GM12878 (cell line): Measurements from ENCODE around the gene ZSWIM7. TPM values are rescaled to one million over a fixed set of nuclear protein-coding genes. Genes with fewer than 3 reads are reported as not detected.

Experiments
- ATAC-seq: fragments of 200-7000 bp; cut with Tn5 transposase; 3 replicates; pipeline ENCODE4 v1.9.1; 2020; ENCODE audit warnings: mild to moderate bottlenecking, moderate library complexity
- BruUV-seq: library from RNA; stranded (reverse); fragments of 400-500 nt; replicated peaks from 2 replicates; lab custom pipeline; 2021; lab: Mats Ljungman, UMichigan
- CTCF ChIA-PET: fragments of 300-600 bp; sonication (Branson Sonifier 250); formaldehyde crosslinking; extraction: SDS; loops from one replicate; lab custom pipeline; 2021; ENCODE audit warnings: inconsistent platforms; lab: Yijun Ruan, JAX
- POLR2A ChIA-PET: fragments of 350-600 bp; formaldehyde crosslinking; extraction: SDS; loops from one replicate; lab custom pipeline; 2021; ENCODE audit warnings: inconsistent platforms; lab: Charles Lee
- RAD21 ChIA-PET: fragments of 300-600 bp; sonication (Branson Sonifier 250); formaldehyde crosslinking; loops from one replicate; lab custom pipeline; 2023; ENCODE audit warnings: antibody characterized with exemption; ENCODE audit not compliant: unreplicated experiment; lab: Charles Lee
- SMC1A ChIA-PET: fragments of 300-600 bp; sonication (Branson Sonifier 250); formaldehyde crosslinking; loops from one replicate; lab custom pipeline; 2023; ENCODE audit not compliant: unreplicated experiment, uncharacterized antibody; lab: Charles Lee
- DNase-seq: peaks from one replicate; pipeline ENCODE4 v3.0.0-alpha.2; 2011; ENCODE audit warnings: low read depth, low spot score
- FAIRE-seq: peaks from 3 replicates; lab custom pipeline; 2011; peaks lifted over from hg19 to GRCh38; lab: Jason Lieb, UNC
- H2AFZ ChIP-seq: 2 replicates; pipeline ENCODE4 v1.6.0; 2011; ENCODE audit warnings: low read depth, low read length, control low read depth; ENCODE audit not compliant: control insufficient read depth
- H3K27ac ChIP-seq: 2 replicates; pipeline ENCODE4 v1.5.1; 2011; ENCODE audit warnings: control low read depth; ENCODE audit not compliant: control insufficient read depth, insufficient read depth
- H3K27me3 ChIP-seq, 2 experiments: replicated peaks in 1 of 2; 2 replicates each; pipeline versions ENCODE4 v1.6.0 to v1.6.1; 2011; ENCODE audit warnings: low read length in 1 of 2; ENCODE audit not compliant: control insufficient read depth in 2 of 2, insufficient read depth in 2 of 2
- H3K36me3 ChIP-seq, 2 experiments: 2 replicates each; pipeline ENCODE4 v1.5.1; 2011; ENCODE audit warnings: low read length in 1 of 2; ENCODE audit not compliant: control insufficient read depth in 2 of 2, insufficient read depth in 2 of 2
- H3K4me1 ChIP-seq: 2 replicates; pipeline ENCODE4 v1.6.1; 2011; ENCODE audit warnings: mild to moderate bottlenecking, low read length, moderate library complexity, mixed read lengths; ENCODE audit not compliant: control insufficient read depth, insufficient read depth
- H3K4me2 ChIP-seq: 2 replicates; pipeline ENCODE4 v1.6.0; 2011; ENCODE audit warnings: control low read depth; ENCODE audit not compliant: control insufficient read depth, insufficient read depth
- H3K4me3 ChIP-seq: fragments of 200-600 bp; sonication (generic); 2 replicates; pipeline ENCODE4 v1.5.1; 2016
- H3K79me2 ChIP-seq: 2 replicates; pipeline ENCODE4 v1.6.0; 2011; ENCODE audit warnings: low read length; ENCODE audit not compliant: control insufficient read depth, insufficient read depth
- H3K9ac ChIP-seq: 2 replicates; pipeline ENCODE4 v1.8.0; 2011; ENCODE audit warnings: low read length, control low read depth, mixed read lengths; ENCODE audit not compliant: control insufficient read depth, insufficient read depth
- H3K9me3 ChIP-seq: replicated peaks from 3 replicates; pipeline ENCODE4 v1.5.1; 2011; ENCODE audit warnings: mild to moderate bottlenecking, low read length; ENCODE audit not compliant: control insufficient read depth, insufficient read depth
- H4K20me1 ChIP-seq: 2 replicates; pipeline ENCODE4 v1.6.0; 2011; ENCODE audit not compliant: control insufficient read depth, insufficient read depth
- ATF7 ChIP-seq: fragments of 450-650 bp; IDR thresholded peaks from 2 replicates; pipeline ENCODE4 v1.6.1; 2016; ENCODE audit warnings: low read depth, mild to moderate bottlenecking
- CEBPB ChIP-seq, 2 experiments: fragments of 150-350 bp in 1 of 2; IDR thresholded peaks; 2 replicates each; pipeline ENCODE4 v1.6.1; 2012 to 2014; ENCODE audit warnings: low read depth in 2 of 2, low read length in 2 of 2, borderline replicate concordance in 1 of 2, inconsistent platforms in 1 of 2
- FOXM1 ChIP-seq: IDR thresholded peaks from 2 replicates; pipeline ENCODE4 v1.6.1; 2012; ENCODE audit warnings: low read depth, mild to moderate bottlenecking, inconsistent platforms, low read length, moderate library complexity
- JUNB ChIP-seq: IDR thresholded peaks from 2 replicates; pipeline ENCODE4 v1.6.1; 2016; ENCODE audit warnings: antibody characterized with exemption, mild to moderate bottlenecking
- MEF2A ChIP-seq: IDR thresholded peaks from 2 replicates; pipeline ENCODE4 v1.6.1; 2011; ENCODE audit warnings: low read depth, mild to moderate bottlenecking, low read length, moderate library complexity; ENCODE audit not compliant: insufficient read depth
- MLLT1 ChIP-seq: fragments of 450-650 bp; IDR thresholded peaks from 2 replicates; pipeline ENCODE4 v1.6.1; 2016; ENCODE audit warnings: mild to moderate bottlenecking
- NFIC ChIP-seq: IDR thresholded peaks from 2 replicates; pipeline ENCODE4 v1.6.1; 2012; ENCODE audit warnings: low read depth, mild to moderate bottlenecking, inconsistent platforms, low read length, moderate library complexity
- RAD51 ChIP-seq: fragments of 450-650 bp; IDR thresholded peaks from 2 replicates; pipeline ENCODE4 v1.6.1; 2016; ENCODE audit warnings: moderate library complexity, mild to moderate bottlenecking, inconsistent platforms
- SMC3 ChIP-seq: IDR thresholded peaks from 2 replicates; pipeline ENCODE4 v1.6.1; 2011; ENCODE audit warnings: low read length, improper control_type of control experiment, borderline replicate concordance
- YY1 ChIP-seq: IDR thresholded peaks from 2 replicates; pipeline ENCODE4 v1.6.1; 2011; ENCODE audit warnings: low read depth, mild to moderate bottlenecking, low read length
- ZBTB40 ChIP-seq: fragments of 450-650 bp; IDR thresholded peaks from 2 replicates; pipeline ENCODE4 v1.6.1; 2016; ENCODE audit warnings: mild to moderate bottlenecking, moderate library complexity, borderline replicate concordance
- WGBS: methylation state at CpG from one replicate; pipeline ENCODE4 v1.1.6; 2016; ENCODE audit warnings: low lambda C conversion rate; ENCODE audit not compliant: insufficient replicate concordance, insufficient coverage; ENCODE audit errors: missing lambda C conversion rate; 5-methylcytosine and 5-hydroxymethylcytosine counted together
- in situ Hi-C: fragments of 300-500 bp; cut with MboI; formaldehyde crosslinking; loops from 9 replicates; pipeline ENCODE4 v1.14.3; 2018; ENCODE audit warnings: mixed read lengths
- intact Hi-C: fragments of 100-400 bp; cut with micrococcal nuclease; formaldehyde crosslinking; loops from one replicate; pipeline ENCODE4 v1.14.2; 2022; ENCODE audit not compliant: unreplicated experiment
- polyA plus RNA-seq, 11 experiments: library from polyadenylated mRNA; depleted of rRNA in 4 of 11; unstranded in 6 of 11; stranded (reverse) in 5 of 11; fragments of >200 nt; fragmentation: Nextera tagmentation in 4 of 11; fragmentation: Illumina TruSeq in 1 of 11; extraction: Ambion mirVana in 4 of 11; extraction: Trizol in 1 of 11; gene quantifications; 1 replicate in 1 of 11; 2 replicates in 10 of 11; pipeline versions ENCODE4 v1.2.1 to v1.2.3, GENCODE V29; 2011 to 2016; ENCODE audit warnings: inconsistent platforms in 2 of 11, missing spikeins in 2 of 11, low read depth in 1 of 11
- total RNA-seq, 4 experiments: library from RNA; depleted of rRNA in 3 of 4; stranded (reverse); fragments of >200 nt in 3 of 4; fragmentation: Illumina TruSeq in 1 of 4; extraction: Trizol in 1 of 4; gene quantifications; 2 replicates each; pipeline versions ENCODE4 v1.2.1 to v1.2.3, GENCODE V29; 2013 to 2021
- TF ChIP-seq, protein P1 (sequence below): IDR thresholded peaks from 2 replicates; pipeline ENCODE4 v1.6.1; 2012; ENCODE audit warnings: low read length, inconsistent platforms

ZSWIM7 gene
- total and polyA plus RNA-seq, 10 of the 15 experiments (the other 5 are each of a cell fraction or from before 2014, with no cell fraction given), result 7.0 to 26.6 (median 9.9) TPM

DNA sequence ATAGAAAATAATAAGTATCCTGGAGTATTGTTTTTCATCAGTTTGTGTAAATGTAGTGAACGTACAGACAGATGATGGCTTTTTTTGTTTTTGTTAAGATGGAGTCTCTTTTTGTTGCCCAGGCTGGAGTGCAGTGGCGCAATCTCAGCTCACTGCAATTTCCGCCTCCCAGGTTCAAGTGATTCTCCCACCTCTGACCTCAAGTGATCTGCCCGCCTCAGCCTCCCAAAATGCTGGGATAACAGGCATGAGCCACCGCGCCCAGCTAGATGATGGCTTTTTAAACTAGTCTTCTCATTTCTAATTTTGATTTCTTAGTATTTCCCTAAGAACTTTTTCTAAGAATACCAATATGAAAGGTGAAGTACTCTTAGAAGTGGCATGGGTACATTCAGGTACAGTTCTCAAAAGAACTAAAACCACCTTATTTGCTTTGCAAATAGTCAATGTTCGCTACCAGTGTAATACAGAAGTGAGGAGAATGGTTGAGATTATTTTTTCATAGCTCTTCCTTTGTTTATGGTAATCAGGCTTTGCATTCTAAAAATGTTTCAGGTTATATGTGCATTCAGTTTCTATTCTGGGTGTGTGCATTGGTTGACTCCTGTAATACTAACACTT is 34.3 kb upstream of the ZSWIM7 start (continued):
- no peak for TF ChIP-seq MLLT1
- no peak for TF ChIP-seq RAD51

DNA sequence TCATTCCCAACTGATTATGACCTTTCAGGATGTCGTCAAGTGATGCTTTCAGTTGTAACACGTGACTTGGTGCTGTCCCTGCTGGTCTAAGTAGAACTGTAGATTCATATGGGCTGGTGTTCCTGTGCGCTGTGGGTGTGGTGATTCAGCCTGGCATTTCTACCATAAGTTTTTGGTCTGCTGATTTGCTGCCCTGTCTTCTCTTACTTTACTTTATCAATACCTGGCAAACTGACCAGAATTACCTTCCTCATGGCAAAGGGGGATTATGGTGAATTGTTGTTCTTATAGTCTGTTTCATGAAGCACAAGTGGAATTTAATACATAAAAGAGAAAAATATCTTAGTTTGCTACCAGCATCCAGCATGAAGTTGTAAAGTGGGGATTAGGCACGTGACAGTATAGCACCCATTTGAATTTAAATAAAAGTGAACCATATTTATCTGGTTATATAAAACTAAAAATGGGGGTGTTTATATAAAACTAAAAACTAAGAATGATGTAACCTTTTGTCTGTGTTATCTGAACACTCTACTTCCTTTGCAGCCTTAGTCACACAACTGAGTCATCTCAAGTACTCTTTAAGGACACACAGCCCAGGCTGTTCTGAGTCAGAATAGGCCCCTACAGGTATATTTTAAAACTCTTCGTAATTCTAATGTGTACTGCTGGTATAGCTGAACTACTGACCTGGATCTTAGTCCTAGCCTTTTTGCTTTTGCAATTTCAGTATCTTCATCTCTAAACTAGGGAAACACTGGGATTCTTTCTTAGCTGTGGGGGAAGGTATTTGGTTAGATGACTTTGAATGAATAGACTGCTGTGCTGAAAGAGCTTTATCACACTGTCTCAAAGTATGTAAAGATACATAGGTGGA is 28.4 kb upstream of the ZSWIM7 start:
- Histone ChIP-seq H3K79me2 (no peaks in the 10 kb centered on the region), H4K20me1 (0 out of 2 replicates have a peak, but pooled peaks cover 2% of the 10 kb centered on the region), H3K27ac (peak overlapping the region; percentile 59; the same call in 1 of the 2 replicates), H3K4me2 (no peak overlapping the region), H3K4me1 (peaks cover 3% of the 10 kb centered on the region; the same call in 1 of the 2 replicates), H2AFZ (no peak overlapping the region), H3K36me3 (peaks cover 8 to 27% of the 10 kb centered on the region in 2 experiments), H3K9ac (no peak overlapping the region), H3K4me3 (no peak overlapping the region), H3K27me3 (no peaks in the 10 kb centered on the region), H3K9me3 (no peaks in the 10 kb centered on the region)
- FAIRE-seq, result no peak
- in situ Hi-C loops, result no loop called here
- peak; percentile 19 for DNase-seq
- ATAC-seq, result peak; percentile 96
- ChIA-PET POLR2A (interaction anchor here (0.6 kb wide), 1 partner anchor 328 kb away, joined by 3 read pairs; no protein-coding TSS in a partner anchor), CTCF (interaction anchor here (0.9 kb wide), 1 partner anchor 20 kb away, joined by 3 read pairs; no protein-coding TSS in a partner anchor), SMC1A (interaction anchor here (0.9 to 1.1 kb wide), 2 partner anchors 14 to 24 kb away, joined by 3 to 4 read pairs; no protein-coding TSS in a partner anchor), RAD21 (no interaction called here)
- WGBS, result 15% methylated on average over 5 of the region's 5 CpGs
- TSS peak; percentile 26 for BruUV-seq
- intact Hi-C loops, result no loop called here
- TF ChIP-seq JUNB (peak; percentile 92), SMC3 (no peak), ATF7 (peak; percentile 29; the same call in 1 of the 2 replicates), FOXM1 (peak; percentile 55; the same call in 1 of the 2 replicates), CEBPB (IDR thresholded peaks at IDR 0.05; ENCODE audit: borderline replicate concordance in 1 of 2, low read depth in 2 of 2, low read length in 2 of 2) (peak in 1 of 2 experiments; percentile 39; a peak in 1 of 4 replicates), MEF2A (0 out of 2 replicates have a peak, but pooled peaks have one; percentile 22), NFIC (peak; percentile 81), YY1 (no peak), RAD51 (peak; percentile 37; the same call in 1 of the 2 replicates), ZBTB40 (no peak)
- TF ChIP-seq, protein P1, sequence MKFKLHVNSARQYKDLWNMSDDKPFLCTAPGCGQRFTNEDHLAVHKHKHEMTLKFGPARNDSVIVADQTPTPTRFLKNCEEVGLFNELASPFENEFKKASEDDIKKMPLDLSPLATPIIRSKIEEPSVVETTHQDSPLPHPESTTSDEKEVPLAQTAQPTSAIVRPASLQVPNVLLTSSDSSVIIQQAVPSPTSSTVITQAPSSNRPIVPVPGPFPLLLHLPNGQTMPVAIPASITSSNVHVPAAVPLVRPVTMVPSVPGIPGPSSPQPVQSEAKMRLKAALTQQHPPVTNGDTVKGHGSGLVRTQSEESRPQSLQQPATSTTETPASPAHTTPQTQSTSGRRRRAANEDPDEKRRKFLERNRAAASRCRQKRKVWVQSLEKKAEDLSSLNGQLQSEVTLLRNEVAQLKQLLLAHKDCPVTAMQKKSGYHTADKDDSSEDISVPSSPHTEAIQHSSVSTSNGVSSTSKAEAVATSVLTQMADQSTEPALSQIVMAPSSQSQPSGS, result peak; percentile 73
